Measurements from ENCODE around the gene MMAB. TPM values are rescaled to one million over a fixed set of nuclear protein-coding genes. Genes with fewer than 3 reads are reported as not detected.

Gene MMAB
- total RNA-seq, 1 experiment from 2014 or later, result 24.3 TPM

DNA sequence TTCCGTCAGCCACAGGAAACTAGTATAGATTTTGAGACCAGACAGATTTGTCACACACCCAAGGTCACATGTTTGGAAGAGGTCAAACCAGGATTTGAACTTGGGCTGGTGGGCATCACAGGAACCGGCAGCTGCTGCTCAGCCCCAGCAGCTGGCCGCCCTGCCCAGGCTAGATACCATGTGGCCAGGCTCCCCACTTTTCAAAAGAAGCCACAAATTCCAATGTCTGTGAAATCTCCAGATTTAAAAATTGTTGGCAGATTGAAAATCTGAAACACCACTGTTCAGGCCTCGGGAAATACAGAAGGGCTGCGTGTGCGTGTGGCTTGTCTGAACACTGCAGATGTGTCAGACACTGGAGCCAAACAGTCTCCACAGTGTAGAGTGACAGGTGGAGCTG lies 30.4 kb downstream of the MMAB start:
- Histone ChIP-seq H3K79me2 (ENCODE audit: insufficient read depth, low read length) (no peaks in the 10 kb centered on the region), H3K4ac (ENCODE audit: low read depth, low read length) (no peak overlapping the region)

More for the DNA sequence above, 30.4 kb downstream of the MMAB start:
- no peak overlapping the region for H3K4me3 Mint-ChIP-seq
- H2AFZ ChIP-seq (ENCODE audit: low read length), result no peak overlapping the region
- H2AK5ac ChIP-seq (ENCODE audit: insufficient read length, low read length), result no peak overlapping the region
- H3K56ac ChIP-seq (ENCODE audit: insufficient read length, low read depth, low read length), result no peak overlapping the region
- no peak overlapping the region for H2BK15ac ChIP-seq (ENCODE audit: low read depth, low read length)
- no peak for DNase-seq
- no peak overlapping the region for H4K91ac ChIP-seq (ENCODE audit: insufficient read length, low read depth, low read length)
- peaks cover 2% of the 10 kb centered on the region; the same call in 1 of the 2 replicates for H3K27me3 Mint-ChIP-seq (ENCODE audit: low read depth)
- H4K8ac ChIP-seq (replicated peaks; ENCODE audit: insufficient read length, low read depth, low read length), result no peak overlapping the region
- no peaks in the 10 kb centered on the region for H3K4me1 ChIP-seq (ENCODE audit: insufficient read depth, low read length)
- H3K79me1 ChIP-seq (ENCODE audit: insufficient read depth, low read depth, low read length, poor library complexity, severe bottlenecking), result no peaks in the 10 kb centered on the region
- no peak overlapping the region for H2BK5ac ChIP-seq (ENCODE audit: insufficient read length, low read length)
- TF ChIP-seq, protein P1, sequence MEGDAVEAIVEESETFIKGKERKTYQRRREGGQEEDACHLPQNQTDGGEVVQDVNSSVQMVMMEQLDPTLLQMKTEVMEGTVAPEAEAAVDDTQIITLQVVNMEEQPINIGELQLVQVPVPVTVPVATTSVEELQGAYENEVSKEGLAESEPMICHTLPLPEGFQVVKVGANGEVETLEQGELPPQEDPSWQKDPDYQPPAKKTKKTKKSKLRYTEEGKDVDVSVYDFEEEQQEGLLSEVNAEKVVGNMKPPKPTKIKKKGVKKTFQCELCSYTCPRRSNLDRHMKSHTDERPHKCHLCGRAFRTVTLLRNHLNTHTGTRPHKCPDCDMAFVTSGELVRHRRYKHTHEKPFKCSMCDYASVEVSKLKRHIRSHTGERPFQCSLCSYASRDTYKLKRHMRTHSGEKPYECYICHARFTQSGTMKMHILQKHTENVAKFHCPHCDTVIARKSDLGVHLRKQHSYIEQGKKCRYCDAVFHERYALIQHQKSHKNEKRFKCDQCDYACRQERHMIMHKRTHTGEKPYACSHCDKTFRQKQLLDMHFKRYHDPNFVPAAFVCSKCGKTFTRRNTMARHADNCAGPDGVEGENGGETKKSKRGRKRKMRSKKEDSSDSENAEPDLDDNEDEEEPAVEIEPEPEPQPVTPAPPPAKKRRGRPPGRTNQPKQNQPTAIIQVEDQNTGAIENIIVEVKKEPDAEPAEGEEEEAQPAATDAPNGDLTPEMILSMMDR (conservative IDR thresholded peaks at IDR 0.05), result no peak
- no peak overlapping the region for H2BK120ac ChIP-seq (ENCODE audit: low read depth, low read length, poor library complexity, severe bottlenecking)
- no peak overlapping the region for H4K5ac ChIP-seq (ENCODE audit: insufficient read length, low read depth, low read length)
- no peaks in the 10 kb centered on the region for H3K9me3 Mint-ChIP-seq
- no peaks in the 10 kb centered on the region for H3K9me3 ChIP-seq (ENCODE audit: control insufficient read depth, low read depth, low read length)
- no peaks in the 10 kb centered on the region for H3K36me3 Mint-ChIP-seq (ENCODE audit: insufficient read depth in 1 of 3, low read depth in 3 of 3)
- no CpG with 5 or more reads among the region's 6 CpGs for WGBS (ENCODE audit: extremely low coverage, insufficient read length, low lambda C conversion rate)
- H3K14ac ChIP-seq (ENCODE audit: insufficient read depth, low read length), result no peak overlapping the region
- H3K18ac ChIP-seq (ENCODE audit: insufficient read length, low read depth, low read length), result no peak overlapping the region
- H3K23ac ChIP-seq (ENCODE audit: insufficient read length, low read depth, low read length), result no peak overlapping the region
- H3K4me2 ChIP-seq (ENCODE audit: insufficient read depth, insufficient read length, low read length), result no peak overlapping the region
- H3K9ac ChIP-seq (ENCODE audit: extremely low read depth, insufficient read length, low read length), result no peak overlapping the region
- no peak overlapping the region for H3K27ac ChIP-seq (ENCODE audit: insufficient read length, low read depth, low read length)
- H2BK20ac ChIP-seq (ENCODE audit: low read depth, low read length, poor library complexity, severe bottlenecking), result no peak overlapping the region
- H3K27ac Mint-ChIP-seq, result 0 out of 7 replicates have a peak overlapping the region, but pooled peaks of 1 of the 3 experiments have one; percentile 23
- no peaks in the 10 kb centered on the region for H4K20me1 ChIP-seq (ENCODE audit: control insufficient read depth, insufficient read depth, insufficient read length)
- no peaks in the 10 kb centered on the region for H3K27me3 ChIP-seq (ENCODE audit: insufficient read depth, low read length)
- no peaks in the 10 kb centered on the region for H3K23me2 ChIP-seq (ENCODE audit: insufficient read length, low read depth, low read length, poor library complexity, severe bottlenecking)
- H3T11ph ChIP-seq (ENCODE audit: low read length), result no peak overlapping the region
- peaks cover 6% of the 10 kb centered on the region in 2 experiments; a peak in 2 of 4 replicates for H3K4me1 Mint-ChIP-seq
- no peak overlapping the region for H2BK12ac ChIP-seq (ENCODE audit: insufficient read length, low read depth, low read length)
